Epithelial cell of proximal tubule (primary cell): ENCODE data around the gene CLDN4. TPM values are rescaled to one million over a fixed set of nuclear protein-coding genes. Genes with fewer than 3 reads are reported as not detected.
"Not testable (repeated sequence)": the region's sequence is repeated elsewhere in the genome, so short reads cannot be mapped to it uniquely, and the experiment has no call there.

ENCODE experiments used
- DNase-seq: peaks from one replicate; pipeline ENCODE4 v3.0.0-alpha.2; 2011; ENCODE audit warnings: low read depth
- H3K4me3 ChIP-seq: 2 replicates; pipeline ENCODE4 v1.5.1; 2011; ENCODE audit warnings: low read depth, mild to moderate bottlenecking, low read length
- total RNA-seq: library from RNA; depleted of rRNA; stranded (reverse); fragments of >200 nt; gene quantifications from 2 replicates; pipeline ENCODE4 v1.2.3, GENCODE V29; 2015
- TF ChIP-seq, protein P1 (sequence below): conservative IDR thresholded peaks from 2 replicates; pipeline ENCODE4 v1.5.1; 2012; ENCODE audit warnings: low read depth, mild to moderate bottlenecking, low read length

Gene CLDN4
- total RNA-seq, 1 donor from 2014 or later, result 503 TPM

DNA sequence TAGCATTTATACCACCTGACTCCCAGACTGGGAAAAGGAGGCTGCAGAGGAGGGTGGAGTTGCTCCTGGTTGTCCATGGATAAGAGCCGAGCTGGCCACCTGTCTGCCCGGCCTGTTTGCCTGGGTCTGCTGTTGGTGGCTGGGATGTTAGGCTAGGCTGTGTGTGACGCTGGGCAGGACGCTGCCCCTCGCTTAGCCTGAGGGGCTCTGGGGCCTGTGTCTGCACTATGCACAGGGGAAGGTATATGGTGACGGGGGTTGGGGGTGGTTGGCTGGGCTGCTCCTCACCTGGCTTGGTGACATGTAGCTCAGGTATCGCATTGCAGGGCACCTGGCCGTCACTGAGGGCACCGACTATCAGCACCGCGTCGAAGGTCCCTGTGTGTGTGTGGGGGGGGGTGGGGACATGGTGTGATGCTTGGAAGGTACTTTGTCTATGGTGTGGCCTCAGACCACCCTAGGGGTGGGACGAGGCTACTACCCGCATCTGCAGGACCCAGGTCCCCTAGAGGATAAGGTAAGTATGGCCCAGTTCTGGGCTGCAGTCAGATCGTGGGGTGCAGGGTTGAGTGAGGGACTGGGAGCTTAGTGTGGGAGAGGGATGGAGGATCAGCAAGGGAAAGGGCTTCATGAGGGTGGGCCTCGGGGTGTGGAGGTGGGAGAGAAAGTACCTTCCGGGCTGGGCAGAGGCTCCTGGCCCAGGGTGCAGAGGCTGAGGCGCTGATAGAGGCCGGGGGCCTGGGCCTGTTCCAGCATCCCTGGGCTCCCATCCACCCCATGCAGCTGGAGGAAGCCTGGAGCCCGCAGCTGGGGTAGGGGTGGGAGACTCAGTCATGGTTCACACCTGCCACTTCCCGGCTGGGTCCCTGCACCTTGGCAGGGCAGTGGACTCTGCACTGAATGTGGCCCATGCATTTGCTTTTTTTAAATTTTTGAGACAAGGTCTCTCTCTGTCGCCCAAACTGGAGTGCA is 9.2 kb downstream of the CLDN4 start:
- no peak for DNase-seq
- TF ChIP-seq, protein P1, sequence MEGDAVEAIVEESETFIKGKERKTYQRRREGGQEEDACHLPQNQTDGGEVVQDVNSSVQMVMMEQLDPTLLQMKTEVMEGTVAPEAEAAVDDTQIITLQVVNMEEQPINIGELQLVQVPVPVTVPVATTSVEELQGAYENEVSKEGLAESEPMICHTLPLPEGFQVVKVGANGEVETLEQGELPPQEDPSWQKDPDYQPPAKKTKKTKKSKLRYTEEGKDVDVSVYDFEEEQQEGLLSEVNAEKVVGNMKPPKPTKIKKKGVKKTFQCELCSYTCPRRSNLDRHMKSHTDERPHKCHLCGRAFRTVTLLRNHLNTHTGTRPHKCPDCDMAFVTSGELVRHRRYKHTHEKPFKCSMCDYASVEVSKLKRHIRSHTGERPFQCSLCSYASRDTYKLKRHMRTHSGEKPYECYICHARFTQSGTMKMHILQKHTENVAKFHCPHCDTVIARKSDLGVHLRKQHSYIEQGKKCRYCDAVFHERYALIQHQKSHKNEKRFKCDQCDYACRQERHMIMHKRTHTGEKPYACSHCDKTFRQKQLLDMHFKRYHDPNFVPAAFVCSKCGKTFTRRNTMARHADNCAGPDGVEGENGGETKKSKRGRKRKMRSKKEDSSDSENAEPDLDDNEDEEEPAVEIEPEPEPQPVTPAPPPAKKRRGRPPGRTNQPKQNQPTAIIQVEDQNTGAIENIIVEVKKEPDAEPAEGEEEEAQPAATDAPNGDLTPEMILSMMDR, result no peak
- no peak overlapping the region for H3K4me3 ChIP-seq

GRCh38 chr7:73840715-73841379 is 10.1 kb downstream of the CLDN4 start:
- no peak for DNase-seq
- TF ChIP-seq, protein P1, result no peak
- H3K4me3 ChIP-seq, result peak overlapping the region; percentile 81

GRCh38 chr7:73841689-73842066 is 10.9 kb downstream of the CLDN4 start:
- TF ChIP-seq, protein P1, result no peak
- peak overlapping the region; percentile 81 for H3K4me3 ChIP-seq
- DNase-seq, result no peak

DNA sequence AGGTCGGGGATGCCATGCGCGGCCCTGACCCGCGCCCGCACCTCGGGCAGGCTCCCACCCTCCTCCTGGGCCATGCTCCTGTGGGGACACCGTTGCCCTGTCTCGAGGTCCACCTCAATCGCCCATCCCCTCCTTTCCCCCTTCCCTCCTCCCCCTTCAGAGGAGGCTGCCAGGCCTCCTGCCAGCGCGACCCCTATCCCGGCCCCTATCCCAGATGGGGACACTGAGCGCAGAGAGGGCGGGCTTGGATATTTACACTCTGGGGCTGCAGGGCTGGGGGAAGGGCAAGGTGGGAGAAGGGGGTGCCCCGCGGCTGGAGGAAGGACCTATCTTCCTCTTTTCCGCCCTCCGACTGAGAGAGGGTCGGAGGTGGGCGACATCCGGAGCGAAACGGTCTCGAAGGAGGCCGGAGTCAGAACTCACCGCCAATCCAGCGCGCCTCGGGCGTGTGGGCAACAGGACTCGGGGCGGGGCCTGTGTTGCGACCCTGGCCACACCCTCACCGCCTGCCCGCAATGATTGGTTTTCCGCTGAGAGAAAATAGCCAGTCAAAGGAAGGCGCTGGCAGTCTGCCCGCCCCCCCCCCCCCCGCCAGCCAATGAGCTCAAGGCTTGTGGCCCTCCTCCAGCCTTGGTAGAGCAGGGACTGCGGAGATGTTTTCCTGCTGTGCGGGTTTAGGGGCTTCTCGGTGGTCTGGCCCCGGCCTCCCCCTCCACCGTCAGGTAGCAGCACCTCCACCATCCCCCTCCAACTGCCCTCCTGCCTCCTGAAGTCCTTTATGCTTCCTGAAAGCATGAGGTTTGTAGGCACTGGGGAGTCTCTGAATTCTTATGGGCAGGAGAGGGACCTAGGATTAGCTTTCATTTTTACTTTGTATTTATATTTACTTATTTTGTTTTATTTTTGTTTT is 11.5 kb downstream of the CLDN4 start, which contains the start of gene METTL27:
TSS of gene METTL27 (minus strand) at position 450 of the 910 bp plus-strand sequence. CDS start at position 74, 376 bp downstream.
- TF ChIP-seq, protein P1, result no peak
- H3K4me3 ChIP-seq, result peak within 1 kb of the TSS; percentile 81
- DNase-seq, result no peak

DNA sequence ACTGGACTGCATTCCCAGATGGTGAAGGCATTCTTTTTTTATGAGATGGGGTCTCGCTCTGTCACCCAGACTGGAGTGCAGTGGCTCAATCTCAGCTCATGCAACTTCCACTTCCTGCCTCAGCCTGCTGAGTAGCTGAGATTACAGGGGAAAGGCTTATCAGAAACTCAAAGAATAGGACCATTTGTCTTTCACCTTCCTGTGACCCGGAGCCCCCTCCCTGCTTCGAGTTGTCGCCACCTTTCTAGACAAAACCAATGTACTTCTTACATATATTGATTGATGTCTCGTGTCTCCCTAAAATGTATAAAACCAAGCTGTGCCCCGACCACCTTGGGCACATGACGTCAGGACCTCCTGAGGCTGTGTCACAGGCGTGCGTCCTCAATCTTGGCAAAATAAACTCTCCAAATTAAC is 13.3 kb downstream of the CLDN4 start:
- H3K4me3 ChIP-seq, result no peak overlapping the region
- no peak for DNase-seq
- TF ChIP-seq, protein P1, result no peak

GRCh38 chr7:73844848-73845460 is 14.2 kb downstream of the CLDN4 start:
- TF ChIP-seq, protein P1, result no peak
- DNase-seq, result no peak

DNA sequence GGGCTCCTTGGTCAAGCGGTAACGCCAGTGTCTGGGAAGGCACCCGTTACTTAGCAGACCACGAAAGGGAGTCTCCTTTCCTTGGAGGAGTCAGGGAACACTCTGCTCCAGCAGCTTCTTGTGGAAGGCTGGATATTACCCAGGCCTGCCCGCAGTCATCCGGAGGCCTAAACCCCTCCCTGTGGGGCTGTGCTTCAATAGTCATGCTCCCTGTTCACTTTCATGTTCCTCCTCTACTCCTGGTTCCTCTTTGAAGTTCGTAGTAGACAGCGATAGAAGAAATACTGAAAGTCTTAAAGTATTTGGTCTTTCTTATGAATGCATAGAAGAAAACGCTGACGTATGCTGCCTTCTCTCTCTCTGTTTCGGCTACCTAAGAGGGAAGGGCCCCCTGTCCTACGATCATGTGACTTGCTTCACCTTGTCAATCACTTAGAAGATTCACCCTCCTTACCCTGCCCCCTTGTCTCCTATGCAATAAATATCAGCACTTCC is 15.0 kb downstream of the CLDN4 start:
- H3K4me3 ChIP-seq, DNase-seq: not testable (repeated sequence)

More at GRCh38 chr7:73844848-73845460, 14.2 kb downstream of the CLDN4 start:
- no peak overlapping the region for H3K4me3 ChIP-seq
